Endothelial cell of umbilical vein (primary cell): ENCODE data around the gene DHRS12.

Source experiments
- EZH2 ChIP-seq: IDR thresholded peaks from 2 replicates; pipeline ENCODE4 v1.6.1; 2012; ENCODE audit warnings: borderline replicate concordance, low read depth, mild to moderate bottlenecking, moderate library complexity, low read length, inconsistent platforms; ENCODE audit not compliant: severe bottlenecking
- POLR2AphosphoS5 ChIP-seq: IDR thresholded peaks from 2 replicates; pipeline ENCODE4 v1.6.1; 2012; ENCODE audit warnings: low read depth, mild to moderate bottlenecking, control low read depth, low read length, moderate library complexity; ENCODE audit not compliant: insufficient read depth
- TF ChIP-seq, protein P1 (sequence below), 2 donors: IDR thresholded peaks; 1 replicate in 1 of 2; 2 replicates in 1 of 2; pipeline ENCODE4 v1.5.1; 2011; ENCODE audit warnings: low read length in 2 of 2, mild to moderate bottlenecking in 2 of 2, moderate library complexity in 2 of 2, control low read depth in 1 of 2, inconsistent platforms in 1 of 2, low read depth in 1 of 2; ENCODE audit not compliant: insufficient read depth in 1 of 2; ENCODE audit errors: extremely low read depth in 1 of 2
- TF ChIP-seq, protein P2 (sequence below): IDR thresholded peaks from 2 replicates; pipeline ENCODE4 v1.6.1; 2011; ENCODE audit not compliant: insufficient read depth, insufficient read length

DNA sequence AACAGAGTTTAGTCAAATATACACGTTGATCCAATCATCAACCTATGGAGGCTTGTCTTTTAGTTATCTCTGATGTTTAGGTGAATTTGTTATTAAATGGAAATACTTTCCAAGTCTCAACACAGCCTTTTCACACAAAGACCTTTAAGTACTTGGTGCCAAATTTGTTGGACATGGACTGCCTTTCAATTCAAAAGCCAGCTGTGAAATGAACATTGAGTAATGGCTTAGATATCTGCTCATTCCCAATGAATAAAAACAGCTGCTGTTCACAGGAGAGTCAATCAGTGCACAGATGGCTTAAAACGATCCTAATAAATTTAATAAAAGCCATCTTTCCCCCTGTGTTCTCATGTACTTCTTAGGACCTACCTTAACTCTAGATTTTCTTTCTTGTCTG, 19.9 kb upstream of the DHRS12 start:
- TF ChIP-seq, protein P1, sequence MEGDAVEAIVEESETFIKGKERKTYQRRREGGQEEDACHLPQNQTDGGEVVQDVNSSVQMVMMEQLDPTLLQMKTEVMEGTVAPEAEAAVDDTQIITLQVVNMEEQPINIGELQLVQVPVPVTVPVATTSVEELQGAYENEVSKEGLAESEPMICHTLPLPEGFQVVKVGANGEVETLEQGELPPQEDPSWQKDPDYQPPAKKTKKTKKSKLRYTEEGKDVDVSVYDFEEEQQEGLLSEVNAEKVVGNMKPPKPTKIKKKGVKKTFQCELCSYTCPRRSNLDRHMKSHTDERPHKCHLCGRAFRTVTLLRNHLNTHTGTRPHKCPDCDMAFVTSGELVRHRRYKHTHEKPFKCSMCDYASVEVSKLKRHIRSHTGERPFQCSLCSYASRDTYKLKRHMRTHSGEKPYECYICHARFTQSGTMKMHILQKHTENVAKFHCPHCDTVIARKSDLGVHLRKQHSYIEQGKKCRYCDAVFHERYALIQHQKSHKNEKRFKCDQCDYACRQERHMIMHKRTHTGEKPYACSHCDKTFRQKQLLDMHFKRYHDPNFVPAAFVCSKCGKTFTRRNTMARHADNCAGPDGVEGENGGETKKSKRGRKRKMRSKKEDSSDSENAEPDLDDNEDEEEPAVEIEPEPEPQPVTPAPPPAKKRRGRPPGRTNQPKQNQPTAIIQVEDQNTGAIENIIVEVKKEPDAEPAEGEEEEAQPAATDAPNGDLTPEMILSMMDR (IDR thresholded peaks at IDR 0.05; ENCODE audit: extremely low read depth in 1 of 2, insufficient read depth in 1 of 2, low read depth in 1 of 2, low read length in 2 of 2): no peak
- no peak for TF ChIP-seq POLR2AphosphoS5
- TF ChIP-seq EZH2: no peak
- TF ChIP-seq, protein P2, sequence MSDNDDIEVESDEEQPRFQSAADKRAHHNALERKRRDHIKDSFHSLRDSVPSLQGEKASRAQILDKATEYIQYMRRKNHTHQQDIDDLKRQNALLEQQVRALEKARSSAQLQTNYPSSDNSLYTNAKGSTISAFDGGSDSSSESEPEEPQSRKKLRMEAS: no peak
